Chondrocyte (in vitro differentiated cells): ENCODE data around the gene GPR158. TPM values are rescaled to one million over a fixed set of nuclear protein-coding genes. Genes with fewer than 3 reads are reported as not detected.

ENCODE experiments used
- DNase-seq: peaks from one replicate; pipeline ENCODE4 v3.0.0; 2021; ENCODE audit warnings: mixed read lengths, low spot score
- H3K27ac Mint-ChIP-seq: one replicate; pipeline ENCODE4 v1.8.0; 2021; ENCODE audit warnings: mild to moderate bottlenecking, moderate library complexity, mixed read lengths; ENCODE audit not compliant: unreplicated experiment
- H3K27me3 Mint-ChIP-seq: 2 replicates; pipeline ENCODE4 v1.8.0; 2021; ENCODE audit warnings: low read depth, mixed read lengths
- H3K36me3 Mint-ChIP-seq: 2 replicates; pipeline ENCODE4 v1.8.0; 2021; ENCODE audit warnings: low read depth, mixed read lengths
- H3K4me1 Mint-ChIP-seq: 2 replicates; pipeline ENCODE4 v1.8.0; 2021; ENCODE audit warnings: low read depth, mild to moderate bottlenecking, mixed read lengths
- H3K4me3 Mint-ChIP-seq: one replicate; pipeline ENCODE4 v1.8.0; 2021; ENCODE audit warnings: mild to moderate bottlenecking, moderate library complexity, mixed read lengths; ENCODE audit not compliant: unreplicated experiment
- H3K9me3 Mint-ChIP-seq: 2 replicates; pipeline ENCODE4 v1.8.0; 2021; ENCODE audit warnings: low read depth, mixed read lengths
- CTCF ChIP-seq: fragments of 200-600 bp; sonication (generic); IDR thresholded peaks from 2 replicates; pipeline ENCODE4 v1.5.0; 2021; ENCODE audit warnings: antibody characterized with exemption, mild to moderate bottlenecking, moderate library complexity
- total RNA-seq: library from RNA; stranded (reverse); gene quantifications from 3 replicates; pipeline ENCODE4 v1.2.1, GENCODE V29; 2021

Gene GPR158
- total RNA-seq, 1 donor from 2014 or later: 0.10 TPM

GRCh38 chr10:25280076-25280475, 105.3 kb downstream of the GPR158 start:
- peaks cover 6% of the 10 kb centered on the region for H3K36me3 Mint-ChIP-seq
- H3K9me3 Mint-ChIP-seq: peaks cover 49% of the 10 kb centered on the region
- H3K27me3 Mint-ChIP-seq: peaks cover 3% of the 10 kb centered on the region

GRCh38 chr10:25280573-25280972, 105.8 kb downstream of the GPR158 start:
- H3K27me3 Mint-ChIP-seq: peaks cover 3% of the 10 kb centered on the region
- TF ChIP-seq CTCF: no peak
- peaks cover 50% of the 10 kb centered on the region for H3K9me3 Mint-ChIP-seq

More at GRCh38 chr10:25280076-25280475, 105.3 kb downstream of the GPR158 start:
- Mint-ChIP-seq H3K27ac (no peak overlapping the region), H3K4me1 (no peaks in the 10 kb centered on the region), H3K4me3 (no peak overlapping the region)
- DNase-seq: no peak
- no peak for TF ChIP-seq CTCF

GRCh38 chr10:25285809-25286208, 111.0 kb downstream of the GPR158 start:
- no peak for DNase-seq
- no peak for TF ChIP-seq CTCF
- Mint-ChIP-seq H3K4me1 (no peaks in the 10 kb centered on the region), H3K36me3 (no peaks in the 10 kb centered on the region), H3K27ac (no peak overlapping the region), H3K27me3 (peaks cover 3% of the 10 kb centered on the region), H3K4me3 (no peak overlapping the region), H3K9me3 (peaks cover 30% of the 10 kb centered on the region)

More at GRCh38 chr10:25280573-25280972, 105.8 kb downstream of the GPR158 start:
- no peak overlapping the region for H3K27ac Mint-ChIP-seq
- DNase-seq: no peak
- no peaks in the 10 kb centered on the region for H3K4me1 Mint-ChIP-seq
- H3K4me3 Mint-ChIP-seq: no peak overlapping the region
- H3K36me3 Mint-ChIP-seq: peaks cover 6% of the 10 kb centered on the region

GRCh38 chr10:25288181-25288580, 113.4 kb downstream of the GPR158 start:
- no peak for TF ChIP-seq CTCF
- no peaks in the 10 kb centered on the region for H3K36me3 Mint-ChIP-seq
- H3K4me3 Mint-ChIP-seq: no peak overlapping the region
- no peak overlapping the region for H3K27ac Mint-ChIP-seq
- H3K27me3 Mint-ChIP-seq: peaks cover 3% of the 10 kb centered on the region
- peaks cover 27% of the 10 kb centered on the region for H3K9me3 Mint-ChIP-seq
- DNase-seq: no peak
- no peaks in the 10 kb centered on the region for H3K4me1 Mint-ChIP-seq

GRCh38 chr10:25294032-25294926, 119.5 kb downstream of the GPR158 start:
- DNase-seq: no peak
- no peak overlapping the region for H3K27ac Mint-ChIP-seq
- no peak for TF ChIP-seq CTCF
- H3K4me1 Mint-ChIP-seq: no peaks in the 10 kb centered on the region
- peaks cover 3% of the 10 kb centered on the region for H3K27me3 Mint-ChIP-seq
- no peak overlapping the region for H3K4me3 Mint-ChIP-seq
- no peaks in the 10 kb centered on the region for H3K36me3 Mint-ChIP-seq
- H3K9me3 Mint-ChIP-seq: no peaks in the 10 kb centered on the region
